Measurements from ENCODE around the gene MRPL45.
A peak's percentile ranks its signal among the peaks of the same experiment; 100 is the strongest.

The MRPL45 gene

DNA sequence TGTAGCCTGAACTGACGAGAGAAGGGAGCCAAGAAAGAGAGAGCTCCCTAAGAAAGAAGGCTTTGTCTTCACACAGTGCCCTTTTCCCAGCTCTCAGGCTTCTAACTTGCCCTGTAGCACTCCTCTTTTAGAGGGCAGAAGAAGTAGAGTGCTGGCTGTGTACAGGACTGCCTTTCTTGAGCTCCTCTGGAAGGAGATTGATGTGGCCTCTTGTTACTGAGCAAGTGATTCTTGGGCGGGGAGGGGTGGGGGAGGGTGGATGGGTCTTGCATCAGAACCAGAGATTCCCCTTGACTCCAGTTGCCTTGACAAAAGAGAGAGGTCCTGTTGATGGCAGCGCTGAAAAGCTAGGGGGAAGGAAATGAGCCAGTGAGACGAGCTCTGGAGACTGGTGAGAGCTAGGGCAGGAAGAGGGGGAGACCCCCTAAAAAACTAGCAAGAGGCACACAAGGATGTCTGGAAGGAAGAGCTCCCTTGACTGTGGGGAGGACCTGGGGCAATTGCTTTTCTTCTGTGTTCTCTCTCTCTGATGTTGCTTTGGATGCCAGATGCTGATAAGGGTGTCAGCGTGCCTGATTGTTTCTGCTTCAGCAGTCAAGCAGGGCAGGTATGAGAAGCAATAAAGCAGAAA lies 28.4 kb downstream of the MRPL45 start:
- no peak for DNase-seq

DNA sequence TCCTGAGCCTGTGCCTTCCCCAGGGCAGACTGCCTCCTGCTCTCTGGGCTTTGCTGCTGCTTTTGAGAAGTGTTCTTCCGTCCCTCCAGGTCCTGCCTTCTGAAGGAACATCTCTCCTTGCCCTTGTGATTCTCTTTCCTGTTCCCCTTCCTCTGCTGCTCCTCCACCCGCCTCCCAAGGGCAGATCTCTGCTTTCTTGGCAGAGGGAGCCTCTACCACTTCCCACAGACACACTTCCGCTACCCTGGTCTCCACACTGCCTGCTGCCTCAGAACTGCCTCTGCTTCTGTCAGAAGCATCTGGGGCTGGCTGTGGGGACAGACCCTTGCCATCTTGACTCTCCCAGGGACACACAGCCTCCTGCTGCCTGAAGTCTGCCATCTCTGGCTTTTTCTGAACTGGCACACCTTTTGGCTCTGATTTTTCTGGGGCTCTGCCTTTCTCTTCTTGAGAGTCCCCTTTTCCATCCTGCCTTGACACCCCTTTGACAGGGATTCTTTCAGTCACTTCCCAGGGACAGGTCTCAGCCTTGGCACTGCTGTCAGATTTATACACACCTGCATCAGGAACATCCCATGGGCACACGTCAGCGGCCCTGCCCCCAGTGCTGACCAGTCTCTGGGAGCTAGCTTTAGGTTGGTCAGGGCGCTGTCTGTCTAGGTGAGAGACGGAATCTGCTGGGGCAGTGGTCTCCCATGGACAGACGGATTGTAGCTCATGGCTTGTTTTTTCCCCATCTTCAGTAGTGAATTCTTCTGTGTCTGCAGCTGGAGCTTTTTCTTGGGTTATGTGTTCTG lies 30.2 kb downstream of the MRPL45 start:
- no peak for DNase-seq

DNA sequence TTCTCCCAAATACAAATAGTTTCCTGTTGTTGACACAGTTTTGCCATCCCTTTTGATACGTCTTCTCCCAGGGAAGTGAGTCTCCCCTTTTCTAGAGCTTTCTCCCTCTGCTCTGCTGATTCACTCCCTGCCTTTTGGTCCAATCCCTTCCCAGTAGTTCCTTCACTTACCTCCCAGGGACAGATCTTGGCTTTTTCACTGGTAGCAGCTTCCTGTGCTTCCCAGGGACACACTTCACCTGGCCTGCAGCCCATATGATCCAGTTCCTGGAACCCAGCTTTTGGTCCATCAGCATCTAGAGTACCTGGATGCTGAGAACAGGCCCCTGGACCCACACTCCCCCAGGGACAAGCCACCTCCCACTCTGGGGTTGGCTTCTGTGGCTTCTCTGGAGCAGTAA lies 31.0 kb downstream of the MRPL45 start:
- DNase-seq, result no peak

DNA sequence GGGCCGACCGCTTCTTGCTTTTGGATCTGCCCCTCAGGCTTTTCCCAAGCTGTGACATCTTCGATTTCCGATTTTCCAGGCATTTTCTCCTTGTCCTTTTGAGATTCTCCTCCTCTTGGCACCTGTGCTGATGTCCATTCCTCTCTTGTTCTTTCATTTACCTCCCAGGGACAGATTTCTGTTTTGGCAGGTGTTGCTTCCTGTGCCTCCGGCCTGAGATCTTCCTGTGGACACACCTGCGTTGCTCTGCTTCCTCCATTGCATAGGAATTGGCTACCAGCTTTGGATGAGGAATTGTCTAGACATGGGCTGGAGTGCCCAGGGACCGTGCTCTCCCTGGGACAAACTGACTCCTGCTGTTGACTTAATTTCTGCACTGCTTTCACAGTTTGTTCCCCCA lies 31.7 kb downstream of the MRPL45 start:
- DNase-seq, result no peak

DNA sequence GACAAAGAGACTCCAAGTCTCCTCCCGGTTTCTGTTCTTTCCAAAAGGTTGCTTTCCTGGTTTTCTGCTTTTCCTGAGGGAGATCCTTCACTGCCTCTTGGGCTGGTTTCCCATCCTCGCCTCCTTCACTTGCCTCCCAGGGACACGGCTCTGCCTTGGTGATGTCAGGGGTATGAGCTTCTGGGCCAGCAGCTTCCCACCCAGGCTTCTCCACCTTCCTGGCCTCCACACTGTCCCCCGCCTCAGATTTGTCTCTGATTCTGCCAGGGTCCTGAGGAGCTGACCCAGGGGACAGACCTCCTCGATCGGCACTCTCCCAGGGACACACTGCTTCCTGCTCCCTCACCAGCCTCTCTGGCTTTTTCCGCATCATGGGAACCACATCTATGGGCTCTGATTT lies 32.3 kb downstream of the MRPL45 start:
- no peak for DNase-seq

DNA sequence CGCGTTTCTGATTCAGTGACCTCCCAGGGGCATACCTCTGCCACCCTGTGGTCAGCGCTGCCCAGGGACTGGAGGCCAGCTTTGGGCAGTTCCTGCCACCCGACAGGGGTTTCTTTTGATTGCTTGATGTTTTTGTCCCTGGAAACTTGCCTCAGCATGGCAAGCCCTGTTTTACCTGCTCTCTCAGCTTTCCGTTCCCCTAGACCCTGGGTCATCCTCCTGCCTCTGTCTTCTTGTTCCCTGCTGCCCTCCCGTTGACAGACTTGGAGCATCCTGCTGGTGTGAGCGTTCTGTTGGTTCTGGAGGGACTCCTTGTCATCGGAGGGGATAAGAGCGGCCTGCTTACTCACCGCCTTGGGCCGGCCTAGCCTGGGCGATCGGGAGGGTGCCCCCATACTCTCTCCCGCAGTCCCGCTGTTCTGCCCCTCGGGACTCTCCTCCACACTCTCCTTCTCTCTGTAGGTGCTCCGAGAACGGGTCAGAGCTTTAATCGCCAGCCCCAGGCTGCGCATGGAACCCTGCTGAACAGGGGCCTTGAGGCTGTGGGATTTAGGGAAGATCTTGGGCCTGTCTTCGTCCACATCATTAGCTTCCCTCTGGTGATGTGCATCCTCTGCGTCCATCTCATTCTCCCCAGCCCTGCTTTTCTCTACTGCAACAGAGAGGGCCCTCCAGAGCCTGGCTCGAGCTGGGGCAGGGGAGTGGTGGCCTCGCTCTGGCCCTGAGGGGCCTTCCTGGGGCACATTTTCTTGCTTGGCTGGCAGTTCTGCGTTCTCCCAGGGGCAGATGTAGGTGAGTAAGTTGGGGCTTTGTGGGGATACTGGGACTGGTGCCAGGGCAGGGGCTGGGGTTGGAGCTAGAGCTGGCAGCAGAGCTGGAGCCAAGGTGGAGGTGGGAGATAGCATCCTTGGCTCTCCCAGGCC lies 33.1 kb downstream of the MRPL45 start:
- DNase-seq, result no peak

DNA sequence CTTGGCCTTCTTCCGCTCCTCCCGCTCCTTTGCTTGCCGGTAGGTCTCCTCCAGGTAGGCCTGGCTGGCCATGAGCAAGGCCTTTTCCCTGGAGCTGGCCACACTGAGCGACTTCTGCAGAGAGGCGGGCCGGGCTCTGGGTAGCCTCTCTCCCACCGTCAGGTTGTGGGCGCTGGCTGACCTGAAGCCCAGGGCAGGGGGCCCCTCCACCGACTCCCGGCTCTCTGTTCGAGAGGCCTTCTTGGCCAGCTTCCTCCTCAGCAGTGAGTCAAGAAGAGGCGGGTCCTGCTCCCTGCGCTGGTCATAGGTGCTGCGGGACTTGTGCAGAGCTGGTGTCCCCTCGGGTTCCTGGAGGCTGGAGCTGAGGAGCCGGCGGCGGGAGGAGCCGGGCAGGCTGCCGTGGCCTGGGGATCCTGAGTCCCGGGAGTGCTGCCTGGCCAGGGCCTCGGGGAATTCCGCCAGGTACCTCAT lies 34.0 kb downstream of the MRPL45 start:
- DNase-seq, result no peak

DNA sequence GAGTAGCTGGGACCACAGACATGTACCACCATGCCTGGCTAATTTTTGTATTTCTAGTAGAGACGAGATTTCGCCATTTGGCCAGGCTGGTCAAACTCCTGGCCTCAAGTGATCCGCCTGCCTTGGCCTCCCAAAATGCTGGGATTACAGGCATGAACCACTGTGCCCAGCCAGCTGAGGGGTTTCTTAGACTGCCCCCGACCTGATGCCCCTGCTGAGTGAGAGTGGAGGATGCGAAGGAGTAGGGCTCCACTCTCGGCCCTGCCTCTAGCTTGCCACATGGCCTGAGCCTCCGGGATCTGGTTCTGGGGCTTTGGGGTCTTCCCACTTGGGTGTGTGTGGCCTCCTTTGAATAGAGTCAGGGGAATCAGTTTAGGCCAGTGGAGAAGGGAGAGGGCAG lies 35.8 kb downstream of the MRPL45 start:
- no peak for DNase-seq

DNA sequence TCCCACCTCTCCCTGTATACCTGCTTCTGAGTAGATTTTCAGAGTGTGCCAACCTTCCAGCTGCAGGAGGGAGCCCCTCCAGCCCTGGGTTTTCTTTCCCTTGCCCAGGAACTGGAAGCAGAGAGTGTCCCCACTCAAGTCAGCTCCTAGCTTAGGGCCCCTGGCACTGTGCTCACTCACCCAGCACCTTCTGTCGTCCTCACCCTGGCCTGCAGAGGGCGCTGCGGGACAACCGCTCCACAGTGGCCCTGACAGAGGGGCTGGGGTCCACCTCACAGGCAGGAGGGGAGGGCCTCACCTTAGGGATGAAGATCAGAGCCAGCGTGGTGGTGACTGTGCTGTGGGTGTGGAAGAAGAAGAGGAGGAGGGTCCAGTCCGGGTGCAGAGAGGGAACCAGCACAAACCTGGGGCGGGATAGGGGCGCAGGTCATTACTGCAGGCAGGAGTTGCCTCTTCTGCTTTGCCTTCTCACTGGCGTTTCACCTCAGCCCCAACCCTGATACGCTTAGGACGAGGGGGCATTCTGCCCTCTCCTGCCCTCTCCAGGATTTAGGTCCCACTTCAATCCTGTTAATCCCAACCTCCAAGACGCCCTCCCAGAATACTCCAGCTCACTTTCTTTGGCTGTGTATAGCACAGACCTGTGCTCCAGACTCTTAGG lies 36.8 kb downstream of the MRPL45 start:
- DNase-seq, result peak; percentile 38

DNA sequence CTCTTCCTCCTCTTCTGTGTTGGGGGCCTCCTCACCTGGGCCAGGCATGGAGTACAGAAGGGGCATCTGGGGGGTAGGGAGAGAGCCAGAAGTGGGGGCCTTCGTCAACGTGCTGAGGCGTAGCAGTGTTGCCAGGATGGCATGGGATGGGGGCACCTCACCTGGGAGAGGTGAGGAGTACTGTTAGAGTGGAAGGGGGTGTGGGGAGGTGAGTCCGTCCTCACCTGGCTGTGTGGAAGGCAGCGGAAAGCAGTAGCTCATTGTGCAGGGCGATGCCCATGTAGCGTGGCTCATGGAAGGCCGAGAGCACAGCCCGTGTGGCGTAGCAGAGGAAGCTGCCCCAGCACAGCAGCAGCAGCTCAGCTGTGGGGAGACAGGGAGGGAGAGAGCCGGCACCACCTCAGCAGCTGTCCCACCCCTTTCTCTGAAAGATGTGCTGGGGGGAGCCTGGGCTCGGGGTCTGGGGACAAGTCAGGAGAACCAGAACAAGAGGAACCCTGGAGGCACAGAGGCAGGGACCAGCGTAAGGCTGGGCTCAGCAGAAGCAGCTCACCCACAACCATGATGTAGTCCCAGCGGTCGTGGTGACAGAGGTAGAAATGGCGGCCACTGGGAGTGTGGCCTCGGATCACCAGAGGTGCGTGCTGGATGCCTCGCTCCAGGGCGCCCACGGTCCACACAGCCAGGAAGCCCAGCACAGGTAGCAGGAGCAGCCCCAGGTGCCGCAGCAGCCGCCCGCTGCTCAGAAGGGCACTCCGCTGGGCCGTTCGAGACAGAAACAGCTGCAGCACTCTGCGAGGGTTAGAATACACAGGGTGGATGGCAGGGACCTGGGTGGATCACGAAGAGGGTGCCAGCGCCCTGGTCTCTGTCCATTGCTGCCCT lies 37.8 kb downstream of the MRPL45 start:
- no peak for DNase-seq

DNA sequence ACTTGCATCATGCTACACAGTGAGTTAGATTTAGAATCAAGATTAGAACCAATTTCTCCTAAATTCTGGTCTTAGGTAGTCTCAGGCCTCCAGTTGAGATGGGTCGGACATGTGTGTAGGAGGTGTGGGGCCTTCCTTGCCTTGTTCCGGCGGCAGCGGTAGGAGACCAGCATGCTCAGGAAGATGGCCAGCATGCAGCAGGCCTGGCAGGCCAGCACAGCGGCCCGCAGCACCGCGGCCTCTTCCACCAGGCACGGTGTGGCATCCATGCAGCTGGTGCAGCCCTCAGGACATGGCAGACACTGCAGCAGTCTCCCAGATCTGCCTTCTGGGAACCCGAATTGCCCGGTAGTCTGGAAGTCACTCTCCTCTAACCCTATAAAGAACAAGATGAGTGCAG lies 39.9 kb downstream of the MRPL45 start:
- no peak for DNase-seq

DNA sequence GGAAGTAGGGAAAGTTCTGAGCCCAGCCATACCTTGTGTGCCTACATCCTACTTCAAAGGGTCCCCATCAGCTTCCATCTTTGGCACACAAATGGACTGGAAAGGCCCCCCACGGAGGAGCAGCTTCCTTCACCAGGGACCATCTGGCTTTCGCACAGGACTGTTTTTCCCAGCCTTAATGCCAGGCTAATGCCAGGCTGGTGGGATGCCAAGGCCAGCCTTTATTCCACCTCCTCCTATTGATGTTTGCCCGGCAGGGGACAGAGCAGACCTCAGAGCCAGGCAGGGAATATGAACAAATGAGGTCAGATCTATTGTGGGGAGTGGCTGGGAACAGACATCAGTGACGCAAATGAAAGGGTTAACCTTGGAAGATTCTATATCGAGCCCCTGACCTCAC lies 41.1 kb downstream of the MRPL45 start:
- no peak for DNase-seq

DNA sequence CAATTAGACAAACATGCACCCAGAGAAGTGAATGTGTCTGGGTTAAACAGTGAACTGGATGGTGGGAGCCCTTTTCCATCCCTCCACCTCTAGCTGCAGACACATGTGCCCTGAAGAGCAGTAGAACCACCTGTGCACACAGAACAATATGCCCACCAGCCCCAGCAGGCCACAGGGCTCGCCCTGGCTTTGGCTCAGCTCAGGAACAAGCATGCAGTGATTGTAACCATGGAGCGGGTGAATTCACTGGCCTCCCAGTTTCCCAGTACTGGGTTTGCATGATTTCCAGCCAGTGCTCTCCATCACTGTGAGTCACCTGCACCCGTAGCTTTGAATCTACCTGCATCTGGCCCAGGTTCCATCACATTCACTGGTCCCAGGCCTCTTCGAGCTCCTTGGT lies 41.6 kb downstream of the MRPL45 start:
- no peak for DNase-seq

DNA sequence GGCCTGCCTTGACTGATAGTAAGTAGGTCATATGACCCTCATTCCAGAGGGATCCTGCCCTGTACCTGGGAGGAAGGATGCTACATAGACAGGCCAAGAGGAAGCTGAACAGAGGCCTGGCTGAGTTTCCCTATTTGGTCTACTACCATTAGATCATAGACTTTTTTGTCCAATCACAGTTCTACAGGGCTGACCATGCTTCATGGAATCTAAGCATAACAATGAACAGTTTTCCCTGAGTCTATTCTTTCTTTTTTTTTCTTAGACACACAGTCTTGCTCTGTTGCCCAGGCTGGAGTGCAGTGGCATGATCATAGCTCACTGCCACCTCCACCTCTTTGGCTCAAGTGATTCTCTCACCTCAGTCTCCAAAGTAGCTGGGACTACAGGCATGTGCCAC lies 42.9 kb downstream of the MRPL45 start:
- DNase-seq, result no peak

DNA sequence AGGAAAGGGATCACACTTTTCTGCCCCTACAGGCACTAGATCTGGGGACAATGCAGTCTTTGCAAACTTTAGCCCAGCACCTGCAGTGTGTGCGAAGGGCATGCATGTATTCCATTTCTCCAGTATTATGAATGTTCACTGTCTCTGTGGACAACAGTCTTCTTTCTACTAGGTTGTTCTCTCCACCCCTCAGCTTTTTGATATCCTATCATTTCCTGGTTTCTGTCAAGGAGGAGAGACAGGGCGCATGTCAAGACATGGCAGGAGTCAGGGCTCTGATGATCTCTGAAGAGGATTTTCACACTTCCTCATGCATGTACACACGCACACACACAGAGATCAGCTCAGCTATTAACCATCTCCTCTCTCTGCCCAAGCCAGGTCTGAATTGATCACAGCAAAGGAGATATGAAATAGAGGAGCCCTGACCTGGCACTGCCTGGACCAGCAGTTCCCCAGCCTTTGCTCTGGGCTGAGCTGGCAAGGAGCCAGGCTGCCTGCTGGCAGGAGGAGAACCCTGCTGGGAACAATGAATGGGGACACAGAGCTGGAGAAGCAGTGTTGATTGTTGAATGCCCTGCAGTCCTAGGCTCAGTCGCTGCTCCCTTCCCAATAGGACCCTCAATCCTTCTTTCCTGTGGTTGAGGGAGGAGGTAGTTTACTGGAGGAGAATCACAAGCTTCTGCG lies 44.2 kb downstream of the MRPL45 start:
- no peak for DNase-seq

DNA sequence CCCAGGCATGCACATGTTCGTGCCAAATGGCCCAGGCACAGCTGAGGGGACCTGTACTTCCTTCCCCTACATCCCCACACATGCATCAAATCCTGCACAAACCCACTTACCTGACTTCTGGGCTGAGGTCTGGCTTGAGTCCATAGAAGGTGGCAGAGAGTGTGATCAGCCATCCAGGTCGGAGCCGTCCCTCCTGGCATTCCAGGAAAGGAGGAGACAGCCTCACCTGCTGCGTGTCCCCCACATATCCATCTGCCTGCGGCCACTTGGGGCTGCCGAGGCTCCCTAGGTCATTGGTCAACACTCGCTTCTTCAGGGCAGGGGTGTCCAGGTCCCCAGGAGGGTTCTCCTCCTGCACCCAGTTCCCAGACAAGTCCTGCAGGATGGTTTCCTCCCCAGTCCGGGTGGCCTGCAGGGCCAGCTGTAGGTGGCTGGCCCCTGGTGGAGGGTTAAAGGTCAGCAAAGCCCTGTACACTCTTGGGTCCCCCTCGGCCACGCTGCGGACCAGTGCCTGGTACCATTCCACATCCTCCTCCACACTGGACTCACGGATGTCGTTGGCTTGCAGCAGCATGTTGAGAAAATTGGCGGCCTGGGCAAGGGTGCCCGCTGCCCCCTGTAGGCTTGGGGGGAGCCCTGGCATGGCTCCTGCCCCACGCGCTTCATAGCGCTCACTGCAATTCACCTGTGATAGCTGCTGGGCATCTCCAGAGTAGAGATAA lies 46.1 kb downstream of the MRPL45 start:
- no peak for DNase-seq

DNA sequence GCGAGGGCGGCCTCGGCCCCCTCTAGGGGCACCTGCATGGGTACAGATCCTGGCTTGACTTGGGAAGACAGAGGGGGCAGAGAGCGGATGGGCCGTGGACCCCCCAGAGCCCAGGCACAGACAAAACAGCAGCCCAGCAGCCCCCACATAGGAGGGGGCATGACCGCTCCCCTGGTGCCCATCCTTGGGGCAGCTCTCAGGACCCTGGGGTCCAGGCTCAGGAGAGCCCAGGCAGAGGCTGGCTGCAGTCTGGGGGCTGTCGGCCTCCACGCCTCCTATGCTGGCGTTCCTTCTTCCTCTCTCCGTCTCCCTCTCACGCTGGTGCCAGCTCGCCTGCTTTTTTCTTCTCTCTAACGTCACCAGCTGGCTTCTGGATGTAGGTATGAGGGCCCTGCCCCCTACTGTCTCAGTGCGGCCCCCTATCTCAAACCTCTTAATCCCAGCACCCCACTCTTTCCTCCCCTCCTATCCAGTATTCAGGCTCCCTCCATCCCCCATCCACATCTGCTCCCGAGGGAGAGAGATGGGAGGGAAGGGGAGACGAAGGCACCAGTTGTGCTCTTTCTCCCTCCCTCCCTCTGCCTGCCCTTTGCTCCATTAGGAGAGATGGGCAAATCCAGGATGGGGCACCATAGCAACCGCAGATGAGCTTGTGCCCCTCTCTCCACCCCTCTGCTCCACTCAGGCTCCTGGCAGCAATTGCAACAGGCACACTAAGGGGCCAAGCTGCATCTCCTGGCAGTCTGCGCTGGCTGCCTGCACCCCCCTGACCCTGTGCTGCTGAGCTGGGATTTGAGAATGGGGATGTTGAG lies 46.8 kb downstream of the MRPL45 start, which contains the start of gene GPR179:
Gene GPR179 (minus strand): TSS at position 349 of the 812 bp plus-strand sequence. CDS start 167 bp downstream, at position 182.
- no peak for DNase-seq

DNA sequence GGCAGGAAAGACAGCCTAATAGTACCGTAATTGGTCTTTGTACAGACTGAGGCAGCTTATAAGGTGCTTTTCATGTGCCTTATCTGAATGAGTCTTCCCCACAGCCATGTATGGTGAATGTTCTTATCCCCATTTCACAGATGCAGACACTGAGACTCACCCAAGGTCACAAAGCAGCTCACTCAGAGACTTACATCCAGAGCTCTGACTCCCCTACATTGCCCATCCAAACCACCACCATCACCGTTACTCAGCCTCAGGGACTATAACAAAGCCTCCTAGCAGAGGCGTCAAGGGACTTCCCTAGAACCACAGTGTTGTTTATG lies 47.4 kb downstream of the MRPL45 start:
- DNase-seq, result no peak

DNA sequence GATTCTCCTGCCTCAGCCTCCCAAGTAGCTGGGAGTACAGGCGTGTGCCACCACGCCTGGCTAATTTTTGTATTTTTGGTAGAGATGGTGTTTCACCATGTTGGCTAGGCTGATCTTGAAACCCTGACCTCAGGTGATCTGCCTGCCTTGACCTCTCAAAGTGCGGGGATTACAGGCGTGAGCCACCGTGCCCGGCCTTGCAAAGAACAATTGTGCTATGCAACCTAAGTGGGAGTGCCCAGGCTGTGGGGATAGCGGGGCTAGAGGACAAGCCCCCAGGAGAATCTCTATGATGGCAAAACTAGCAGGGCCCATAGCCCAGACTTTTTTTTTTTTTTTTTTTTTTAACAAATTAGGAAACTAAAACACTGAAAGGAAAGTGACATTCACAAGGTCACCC lies 48.8 kb downstream of the MRPL45 start:
- DNase-seq, result no peak

All from T-helper 9 cell (primary cell).